ENCODE data around the gene WDR74. TPM values are rescaled to one million over a fixed set of nuclear protein-coding genes. Genes with fewer than 3 reads are reported as not detected.

The WDR74 gene
- total and polyA plus RNA-seq, 2 of the 13 experiments (the other 11 are each of a cell fraction or from before 2014, with no cell fraction given): 77.0 to 83.3 TPM

GRCh38 chr11:62860835-62861563 is 21.6 kb upstream of the WDR74 start:
- no peak for FAIRE-seq
- in situ Hi-C loops (cut with HindIII; ENCODE audit: extremely low pct_ligation_motif_present, low pct_unique_long_range_greater_than_20kb): no loop called here
- TF ChIP-seq HNF4A (CRISPR knock-in tag; IDR thresholded peaks at IDR 0.05) (peak; percentile 47), NFE2 (CRISPR knock-in tag; IDR thresholded peaks at IDR 0.05) (no peak), HDAC2 (CRISPR knock-in tag; IDR thresholded peaks at IDR 0.05) (0 out of 2 replicates have a peak, but pooled peaks have one; percentile 9), ZNF362 (CRISPR knock-in tag; IDR thresholded peaks at IDR 0.05; ENCODE audit: borderline replicate concordance) (peak; percentile 72; the same call in 1 of the 2 replicates), ATAD3A (CRISPR knock-in tag; IDR thresholded peaks at IDR 0.05) (no peak), RXRB (CRISPR knock-in tag; IDR thresholded peaks at IDR 0.05; ENCODE audit: borderline replicate concordance) (0 out of 2 replicates have a peak, but pooled peaks have one; percentile 11), PAXIP1 (CRISPR knock-in tag; conservative IDR thresholded peaks at IDR 0.05) (peak; percentile 42; the same call in 1 of the 2 replicates), KAT8 (CRISPR knock-in tag; IDR thresholded peaks at IDR 0.05) (no peak), TFDP2 (CRISPR knock-in tag; IDR thresholded peaks at IDR 0.05) (peak; percentile 12; the same call in 1 of the 2 replicates), AKNA (CRISPR knock-in tag; IDR thresholded peaks at IDR 0.05; ENCODE audit: borderline replicate concordance) (no peak)

More at GRCh38 chr11:62860835-62861563, 21.6 kb upstream of the WDR74 start:
- Histone ChIP-seq H3K4me1 (ENCODE audit: insufficient read depth, low read length) (peaks cover 67% of the 10 kb centered on the region), H3K27me3 (ENCODE audit: control insufficient read depth in 1 of 2, insufficient read depth in 2 of 2, low read length in 2 of 2) (no peaks in the 10 kb centered on the region; a peak in 1 of 5 replicates), H3K79me2 (ENCODE audit: insufficient read depth, low read length) (peaks cover 69% of the 10 kb centered on the region), H2AFZ (ENCODE audit: low read length) (no peak overlapping the region), H3K9me3 (ENCODE audit: low read length) (no peaks in the 10 kb centered on the region), H3K4me3 (replicated peaks in 1 of 3; ENCODE audit: insufficient read depth in 1 of 3, low read depth in 2 of 3, low read length in 3 of 3) (peak overlapping the region in 1 of 3 experiments; percentile 20; a peak in 1 of 6 replicates), H3K36me3 (replicated peaks in 1 of 2; ENCODE audit: control insufficient read depth in 1 of 2, insufficient read depth in 2 of 2, low read length in 2 of 2) (peaks cover 3 to 10% of the 10 kb centered on the region in 2 experiments; a peak in 2 of 5 replicates), H3K27ac (ENCODE audit: extremely low read length, insufficient read depth, low read length) (peak overlapping the region; percentile 59), H3K9ac (ENCODE audit: insufficient read depth, low read depth, low read length) (peak overlapping the region; percentile 44; the same call in 1 of the 2 replicates), H3K4me2 (ENCODE audit: low read depth, low read length) (peak overlapping the region; percentile 47), H4K20me1 (ENCODE audit: insufficient read depth, low read length) (no peaks in the 10 kb centered on the region)
- intact Hi-C loops (cut with micrococcal nuclease; ENCODE audit: unreplicated experiment): loop anchor here (5.0 kb wide), 1 partner anchor 129 kb away; no protein-coding TSS in a partner anchor
- DNase-seq (ENCODE audit: low spot score): no peak
- peak; percentile 48 for ATAC-seq
- BruUV-seq (replicated peaks): no TSS peak
- CTCF ChIA-PET (ENCODE audit: low intra/inter-chr PET ratio, low total read pairs): interaction anchor here (3.0 kb wide), 1 partner anchor 74 kb away, joined by 25 read pairs; the partner anchor contains the start of gene TMEM179B
- POLR2A ChIA-PET: interaction anchor here (0.9 to 2.4 kb wide), 11 partner anchors 9 to 196 kb away, joined by 3 to 39 read pairs (median 5); partner anchors contain the start of genes C11orf98, CSKMT, LBHD1 and SLC3A2
- WGBS (ENCODE audit: low lambda C conversion rate): 27% methylated on average over 5 of the region's 5 CpGs

Measured in HepG2 (cell line).